Activated T-helper 2 cell treated with anti-CD3 and anti-CD28 coated beads, Interferon-gamma antibody, Interleukin-2, Interleukin-4, amounts not matched to agents 10 μg/mL and 5 μg/mL and 100 μg/mL, durations not matched to agents 14 hours and 24 hours and 36 hours (primary cell): ENCODE results near the gene MMD. TPM values are rescaled to one million over a fixed set of nuclear protein-coding genes. Genes with fewer than 3 reads are reported as not detected.
"Not testable (repeated sequence)": the region's sequence is repeated elsewhere in the genome, so short reads cannot be mapped to it uniquely, and the experiment has no call there.

Source experiments
- DNase-seq: peaks from one replicate; pipeline ENCODE4 v3.0.0; 2021; ENCODE audit warnings: low spot score
- H3K27ac Mint-ChIP-seq: one replicate; pipeline ENCODE4 v1.8.0; 2021; ENCODE audit warnings: mixed read lengths
- H3K27me3 Mint-ChIP-seq: one replicate; pipeline ENCODE4 v1.8.0; 2021; ENCODE audit warnings: low read depth, mixed read lengths
- H3K36me3 Mint-ChIP-seq: one replicate; pipeline ENCODE4 v1.8.0; 2021; ENCODE audit warnings: low read depth, mixed read lengths
- H3K4me1 Mint-ChIP-seq: one replicate; pipeline ENCODE4 v1.8.0; 2021; ENCODE audit warnings: low read depth, mixed read lengths
- H3K4me3 Mint-ChIP-seq: one replicate; pipeline ENCODE4 v1.8.0; 2021; ENCODE audit warnings: low read depth, mild to moderate bottlenecking, moderate library complexity, mixed read lengths
- H3K9me3 Mint-ChIP-seq: one replicate; pipeline ENCODE4 v1.8.0; 2021; ENCODE audit warnings: mixed read lengths
- intact Hi-C: fragments of 100-400 bp; cut with micrococcal nuclease; formaldehyde crosslinking; loops from one replicate; pipeline ENCODE4 v1.15.1; 2023
- total RNA-seq: library from RNA; stranded (reverse); gene quantifications from 2 replicates; pipeline ENCODE4 v1.2.3, GENCODE V29; 2022

Gene MMD
- total RNA-seq, 1 donor from 2014 or later = 30.1 TPM

DNA sequence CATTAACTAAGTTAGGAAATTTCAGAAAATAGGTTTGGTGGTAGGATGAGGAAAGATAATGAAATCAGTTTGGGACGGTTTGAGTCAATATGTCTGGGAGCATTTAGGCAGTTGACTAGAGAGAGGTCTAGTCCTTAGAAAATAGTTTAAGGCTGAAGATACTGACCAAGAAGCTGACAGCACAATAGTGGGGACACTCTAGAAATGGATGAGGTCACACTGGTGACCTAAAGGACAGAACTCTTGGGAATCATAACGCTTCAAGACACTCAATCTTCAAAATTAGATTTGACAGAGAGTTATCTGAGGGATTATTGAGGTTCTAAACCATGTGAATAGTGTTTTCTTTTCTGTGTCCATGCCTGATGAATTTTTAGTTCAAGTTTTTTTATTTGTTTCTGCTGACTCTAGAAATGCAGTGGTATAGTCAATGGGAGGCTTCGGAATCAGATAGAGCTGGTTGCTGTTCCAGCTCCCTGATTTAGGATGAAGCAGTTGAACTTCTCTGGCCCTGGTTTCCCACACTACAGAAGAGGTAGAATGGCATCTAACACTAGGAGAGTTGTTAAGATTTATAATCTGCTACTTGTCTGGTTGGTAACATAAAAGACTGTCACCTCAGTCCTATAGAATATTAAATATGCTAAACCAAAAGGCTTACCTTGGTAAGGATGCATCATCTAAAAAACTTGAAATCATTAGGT lies 29.7 kb downstream of the MMD start:
- intact Hi-C loops = no loop called here
- peaks cover 38% of the 10 kb centered on the region for H3K36me3 Mint-ChIP-seq
- H3K4me3 Mint-ChIP-seq = no peak overlapping the region
- no peak overlapping the region for H3K27ac Mint-ChIP-seq
- H3K4me1 Mint-ChIP-seq = no peaks in the 10 kb centered on the region
- H3K9me3 Mint-ChIP-seq = no peaks in the 10 kb centered on the region
- no peaks in the 10 kb centered on the region for H3K27me3 Mint-ChIP-seq
- no peak for DNase-seq

DNA sequence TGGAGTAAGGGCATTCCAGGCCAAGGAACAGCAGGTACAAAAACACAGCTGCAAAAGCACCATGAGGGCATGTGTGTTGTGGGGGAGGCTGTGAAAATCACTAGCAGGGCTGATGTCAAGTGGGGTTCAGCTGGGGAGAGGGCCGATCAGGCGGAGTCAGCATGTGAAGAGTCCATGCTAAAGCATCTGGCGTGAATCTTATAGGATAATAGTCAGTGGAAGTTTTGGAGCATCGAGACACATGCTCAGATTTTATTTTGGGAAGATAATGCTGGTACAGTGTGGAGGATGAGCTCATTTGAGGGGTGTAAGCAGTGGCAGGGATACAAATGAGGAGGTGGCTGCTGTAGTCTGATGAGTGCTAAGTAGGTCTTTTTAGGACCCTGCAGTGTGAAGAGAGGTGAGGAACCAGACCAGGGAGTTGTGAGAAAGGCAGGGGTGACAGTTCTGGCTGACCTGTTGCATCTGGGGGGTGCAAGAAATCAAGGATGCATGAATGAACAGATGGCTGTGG lies 30.3 kb downstream of the MMD start:
- H3K4me1 Mint-ChIP-seq = no peaks in the 10 kb centered on the region
- no peak overlapping the region for H3K27ac Mint-ChIP-seq
- intact Hi-C loops = no loop called here
- H3K4me3 Mint-ChIP-seq = no peak overlapping the region
- no peaks in the 10 kb centered on the region for H3K27me3 Mint-ChIP-seq
- no peak for DNase-seq
- peaks cover 35% of the 10 kb centered on the region for H3K36me3 Mint-ChIP-seq
- H3K9me3 Mint-ChIP-seq = no peaks in the 10 kb centered on the region

DNA sequence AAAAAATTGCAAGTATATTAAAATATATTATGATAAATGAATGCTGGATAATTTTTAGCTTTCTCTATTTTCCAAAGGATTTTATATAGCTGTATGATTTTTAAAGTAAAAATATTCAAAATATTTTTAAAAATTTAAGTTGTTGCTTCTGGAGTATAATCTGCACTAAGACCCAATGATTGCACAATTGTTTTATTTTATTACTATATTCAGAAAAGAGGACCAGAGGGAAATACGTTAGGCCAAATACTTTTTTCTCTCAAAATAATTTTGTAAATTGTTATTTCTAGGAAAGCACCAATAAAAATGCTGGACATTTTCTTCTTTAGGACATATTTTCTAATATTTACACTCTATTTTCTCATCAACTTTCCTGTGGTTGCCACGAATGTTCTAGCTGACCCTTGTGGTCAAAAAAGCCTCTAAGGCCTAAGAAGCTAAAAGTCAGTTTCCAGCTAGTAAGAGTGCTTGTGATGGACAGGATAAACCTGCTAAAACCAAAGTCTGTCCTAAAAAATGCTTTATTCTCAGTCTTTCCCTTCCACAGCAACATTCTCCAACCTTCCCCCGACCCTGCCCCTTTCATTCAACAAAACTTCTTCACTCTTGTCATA lies 31.2 kb downstream of the MMD start:
- H3K36me3 Mint-ChIP-seq = peaks cover 33% of the 10 kb centered on the region
- no peak overlapping the region for H3K27ac Mint-ChIP-seq
- H3K27me3 Mint-ChIP-seq = no peaks in the 10 kb centered on the region
- no peak for DNase-seq
- H3K4me3 Mint-ChIP-seq = no peak overlapping the region
- intact Hi-C loops = no loop called here
- no peaks in the 10 kb centered on the region for H3K9me3 Mint-ChIP-seq
- H3K4me1 Mint-ChIP-seq = no peaks in the 10 kb centered on the region

DNA sequence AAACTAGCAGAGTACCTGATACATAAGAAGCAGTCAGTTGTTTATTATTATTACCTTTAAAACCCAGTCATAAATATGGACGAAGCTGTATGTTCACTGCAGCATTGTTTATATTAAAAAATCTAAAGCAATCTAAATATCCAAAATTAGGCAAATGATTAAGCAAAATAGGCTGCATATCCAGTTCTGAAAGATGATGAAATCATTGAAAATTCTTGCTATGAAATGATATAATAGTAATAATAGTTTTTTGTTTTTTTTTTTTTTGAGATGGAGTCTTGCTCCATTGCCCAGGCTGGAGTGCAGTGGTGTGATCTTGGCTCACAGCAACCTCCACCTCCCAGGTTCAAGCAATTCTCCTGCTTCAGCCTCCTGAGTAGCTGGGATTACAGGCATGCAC lies 31.9 kb downstream of the MMD start:
- not testable (repeated sequence) for H3K9me3 Mint-ChIP-seq, H3K4me3 Mint-ChIP-seq, H3K4me1 Mint-ChIP-seq, H3K27me3 Mint-ChIP-seq, H3K27ac Mint-ChIP-seq, DNase-seq
- peaks cover 28% of the 10 kb centered on the region for H3K36me3 Mint-ChIP-seq
- intact Hi-C loops = loop anchor here (10.0 kb wide), 1 partner anchor 125 kb away; the partner anchor contains the start of gene SMIM36

DNA sequence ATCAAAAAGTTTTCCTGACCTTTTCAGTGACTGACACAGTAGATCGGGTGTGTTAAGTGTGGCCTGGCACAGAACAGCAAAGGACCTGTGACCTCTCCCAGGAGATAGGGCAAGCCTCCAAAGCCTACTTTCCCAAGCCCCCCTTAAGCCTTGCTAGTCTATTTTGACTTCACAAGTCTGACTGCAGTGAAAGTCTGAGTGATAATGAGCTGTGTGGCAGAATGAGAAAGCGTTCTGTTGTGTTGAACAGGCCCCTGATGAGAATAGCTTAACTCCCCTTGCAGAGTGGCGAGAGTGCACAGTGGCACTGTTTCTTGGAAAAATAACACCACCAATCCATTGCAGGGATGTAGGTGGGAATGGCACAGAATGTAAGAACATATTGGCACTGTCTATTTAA lies 32.8 kb downstream of the MMD start:
- H3K4me1 Mint-ChIP-seq = no peaks in the 10 kb centered on the region
- no peaks in the 10 kb centered on the region for H3K9me3 Mint-ChIP-seq
- no peaks in the 10 kb centered on the region for H3K27me3 Mint-ChIP-seq
- no peak overlapping the region for H3K27ac Mint-ChIP-seq
- no peak overlapping the region for H3K4me3 Mint-ChIP-seq
- DNase-seq = no peak
- intact Hi-C loops = loop anchor here (10.0 kb wide), 1 partner anchor 126 kb away; the partner anchor contains the start of gene SMIM36
- peaks cover 21% of the 10 kb centered on the region for H3K36me3 Mint-ChIP-seq

DNA sequence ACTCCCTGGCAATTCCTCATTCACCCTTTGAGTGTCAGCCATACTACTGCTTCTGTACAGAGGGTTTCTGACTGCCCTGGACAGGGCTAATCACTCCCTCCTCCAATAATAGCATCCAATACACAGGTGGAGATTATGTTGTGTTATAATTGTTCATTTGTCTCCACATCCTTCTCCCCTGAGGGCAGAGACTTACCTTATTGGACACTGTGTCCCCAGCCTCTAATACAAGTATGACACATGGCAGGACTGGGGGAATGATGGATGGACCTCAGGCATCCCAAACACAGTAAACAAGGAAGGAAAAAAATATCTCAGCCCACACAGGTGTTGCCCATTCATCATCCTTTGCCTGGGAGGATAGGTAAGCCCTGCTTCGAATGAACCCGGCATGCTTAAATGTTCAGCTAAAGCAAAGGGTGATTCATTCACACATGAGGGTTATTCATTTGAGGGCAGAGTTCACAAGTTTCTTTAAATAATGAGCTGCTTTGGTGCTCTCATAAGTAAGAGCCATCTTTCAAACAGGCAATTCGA lies 34.8 kb downstream of the MMD start:
- no peaks in the 10 kb centered on the region for H3K9me3 Mint-ChIP-seq
- H3K27ac Mint-ChIP-seq = no peak overlapping the region
- H3K4me1 Mint-ChIP-seq = no peaks in the 10 kb centered on the region
- peaks cover 2% of the 10 kb centered on the region for H3K27me3 Mint-ChIP-seq
- H3K4me3 Mint-ChIP-seq = no peak overlapping the region
- intact Hi-C loops = loop anchor here (10.0 kb wide), 1 partner anchor 128 kb away; the partner anchor contains the start of gene SMIM36
- H3K36me3 Mint-ChIP-seq = peaks cover 9% of the 10 kb centered on the region
- no peak for DNase-seq

DNA sequence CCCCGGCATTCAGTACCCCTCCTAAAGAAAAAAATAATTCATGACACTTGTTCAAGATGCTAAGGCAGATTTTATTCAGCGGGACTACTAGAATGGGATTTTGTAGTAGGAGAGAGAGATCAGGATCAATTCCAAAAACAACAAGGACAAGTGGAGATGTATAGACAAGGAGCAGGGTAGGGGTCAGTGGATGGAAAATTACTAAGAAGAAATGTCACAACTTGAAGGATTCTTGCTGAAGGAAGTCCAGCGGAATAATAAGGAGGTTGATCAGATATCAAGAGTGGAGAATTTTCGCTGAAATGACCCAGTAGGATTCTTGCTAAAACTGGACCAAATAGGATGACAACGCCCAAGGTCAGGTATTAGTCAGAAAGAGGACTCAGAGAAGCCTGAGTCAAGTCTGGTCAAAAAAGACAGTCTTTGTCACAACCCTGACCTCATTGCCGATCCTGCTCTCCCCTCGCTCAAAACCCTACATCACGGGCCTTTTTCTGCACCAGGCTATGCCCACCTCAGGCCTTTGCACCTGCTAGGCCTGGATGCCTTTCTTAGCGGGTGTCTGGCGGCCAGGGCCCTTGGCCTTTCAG lies 36.9 kb downstream of the MMD start:
- intact Hi-C loops = loop anchor here (10.0 kb wide), 1 partner anchor 130 kb away; the partner anchor contains the start of gene SMIM36
- Mint-ChIP-seq H3K9me3 (no peaks in the 10 kb centered on the region), H3K27ac (no peak overlapping the region), H3K27me3 (peaks cover 16% of the 10 kb centered on the region), H3K36me3 (no peaks in the 10 kb centered on the region), H3K4me3 (no peak overlapping the region), H3K4me1 (no peaks in the 10 kb centered on the region)
- no peak for DNase-seq

DNA sequence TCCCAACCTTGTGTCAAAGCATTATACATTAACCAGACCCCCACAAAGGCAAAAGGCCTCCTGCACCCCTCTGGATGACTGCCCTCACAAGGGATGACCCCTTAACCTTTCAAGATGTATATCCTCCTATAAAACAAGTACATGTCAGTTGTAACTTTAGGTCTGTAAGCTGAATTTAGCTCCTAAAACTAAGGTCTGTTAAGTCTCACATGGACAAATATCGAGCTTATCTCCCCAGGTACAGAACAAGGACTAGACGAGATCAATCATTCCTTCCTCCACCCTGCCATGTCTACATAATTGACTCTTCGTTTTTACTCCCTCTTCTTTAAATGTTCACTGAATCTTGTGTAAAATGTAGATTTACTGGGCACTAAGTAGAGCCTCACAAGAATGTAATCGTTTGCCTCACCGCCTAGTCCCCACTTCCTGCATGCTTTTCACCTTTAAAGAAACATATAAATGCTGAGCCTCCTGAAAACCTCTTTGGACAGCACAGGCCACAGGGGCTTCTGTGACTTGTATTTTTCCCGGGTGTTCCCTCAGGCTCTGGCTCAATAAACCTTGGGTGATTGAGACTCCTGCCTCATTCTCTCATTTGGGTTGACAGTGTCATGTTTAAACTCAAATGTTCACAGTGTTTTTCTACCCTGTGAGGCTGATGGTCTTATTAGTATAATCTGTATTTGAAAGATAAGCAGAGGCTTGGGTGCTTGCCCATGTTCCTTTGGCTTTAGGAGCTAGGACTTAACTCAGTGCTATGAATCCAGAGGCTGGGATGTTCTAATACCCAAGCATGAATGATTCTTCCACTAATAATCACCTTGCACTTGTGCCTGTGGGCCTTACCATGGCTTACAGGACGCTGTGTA lies 37.6 kb downstream of the MMD start:
- Mint-ChIP-seq H3K9me3 (no peaks in the 10 kb centered on the region), H3K27ac (no peak overlapping the region), H3K4me3 (no peak overlapping the region), H3K4me1 (no peaks in the 10 kb centered on the region), H3K27me3 (peaks cover 16% of the 10 kb centered on the region), H3K36me3 (no peaks in the 10 kb centered on the region)
- intact Hi-C loops = loop anchor here (10.0 kb wide), 1 partner anchor 131 kb away; the partner anchor contains the start of gene SMIM36
- no peak for DNase-seq

DNA sequence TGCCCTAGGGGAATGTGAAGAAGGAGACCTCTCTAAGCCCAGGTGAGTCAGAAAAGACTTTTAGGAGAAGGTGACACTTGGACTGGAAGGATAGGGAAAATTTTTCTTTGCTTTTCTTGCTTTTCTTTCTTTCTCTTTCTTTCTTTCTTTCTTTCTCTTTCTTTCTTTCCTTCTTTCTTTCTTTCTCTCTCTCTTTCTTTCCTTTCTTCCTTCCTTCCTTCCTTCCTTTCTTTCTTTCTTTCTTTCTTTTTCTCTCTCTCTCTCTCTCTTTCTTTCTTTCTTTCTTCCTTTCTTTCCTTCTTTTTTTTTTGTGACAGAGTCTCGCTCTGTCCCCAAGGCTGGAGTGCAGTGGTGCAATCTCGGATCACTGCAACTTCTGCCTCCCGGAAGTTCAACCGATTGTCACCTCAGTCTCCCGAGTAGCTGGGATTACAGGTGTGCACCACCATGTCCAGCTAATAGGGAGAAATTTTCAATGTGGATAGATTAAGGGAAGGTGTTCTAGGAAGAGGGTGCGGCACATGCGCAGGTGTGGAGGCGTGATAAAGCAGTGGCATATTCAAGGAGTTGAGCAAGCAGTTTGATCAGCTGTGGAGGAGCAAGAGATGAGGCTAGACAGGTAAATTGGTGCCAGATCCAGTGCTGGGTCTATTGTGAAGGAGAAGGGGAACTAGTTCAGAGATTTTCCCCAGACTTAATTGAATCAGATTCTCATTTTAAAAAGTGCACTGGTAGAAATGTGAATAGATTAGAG lies 40.4 kb downstream of the MMD start:
- DNase-seq = no peak
- intact Hi-C loops = loop anchor here (10.0 kb wide), 1 partner anchor 134 kb away; the partner anchor contains the start of gene SMIM36
- H3K27ac Mint-ChIP-seq = no peak overlapping the region
- H3K4me3 Mint-ChIP-seq = no peak overlapping the region
- H3K27me3 Mint-ChIP-seq = peaks cover 18% of the 10 kb centered on the region
- no peaks in the 10 kb centered on the region for H3K4me1 Mint-ChIP-seq
- no peaks in the 10 kb centered on the region for H3K36me3 Mint-ChIP-seq
- H3K9me3 Mint-ChIP-seq = no peaks in the 10 kb centered on the region

DNA sequence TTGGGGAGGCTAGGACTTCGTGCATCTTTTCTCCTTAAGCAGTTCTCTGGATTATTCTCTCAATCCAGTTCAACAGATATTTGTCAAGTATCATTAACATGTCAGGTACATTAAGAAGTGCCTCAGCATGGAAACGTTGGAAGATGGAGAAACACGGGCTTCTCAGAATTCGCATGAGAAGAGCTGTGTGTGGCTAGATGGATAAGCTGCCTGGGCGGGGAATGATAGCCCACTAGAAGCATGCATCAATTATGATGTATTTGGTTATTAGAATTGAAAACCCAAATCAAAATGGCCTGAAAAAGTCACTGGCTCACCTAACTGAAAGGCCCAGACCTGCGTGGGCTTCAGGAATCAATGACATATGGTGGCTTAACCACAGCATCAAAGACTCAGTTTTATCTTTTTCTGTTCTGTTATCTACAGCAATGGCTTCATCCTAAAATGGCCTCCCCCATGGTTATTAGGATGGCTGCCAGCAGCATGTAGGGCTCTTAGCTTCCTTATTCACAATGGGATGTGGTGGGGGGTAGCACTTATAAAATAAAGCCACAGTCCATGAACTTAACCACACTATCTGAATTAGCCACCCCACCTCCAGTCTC lies 43.9 kb downstream of the MMD start:
- Mint-ChIP-seq H3K4me3 (no peak overlapping the region), H3K9me3 (no peaks in the 10 kb centered on the region), H3K27ac (no peak overlapping the region), H3K27me3 (peaks cover 23% of the 10 kb centered on the region), H3K4me1 (no peaks in the 10 kb centered on the region), H3K36me3 (no peaks in the 10 kb centered on the region)
- DNase-seq = no peak
- intact Hi-C loops = no loop called here

DNA sequence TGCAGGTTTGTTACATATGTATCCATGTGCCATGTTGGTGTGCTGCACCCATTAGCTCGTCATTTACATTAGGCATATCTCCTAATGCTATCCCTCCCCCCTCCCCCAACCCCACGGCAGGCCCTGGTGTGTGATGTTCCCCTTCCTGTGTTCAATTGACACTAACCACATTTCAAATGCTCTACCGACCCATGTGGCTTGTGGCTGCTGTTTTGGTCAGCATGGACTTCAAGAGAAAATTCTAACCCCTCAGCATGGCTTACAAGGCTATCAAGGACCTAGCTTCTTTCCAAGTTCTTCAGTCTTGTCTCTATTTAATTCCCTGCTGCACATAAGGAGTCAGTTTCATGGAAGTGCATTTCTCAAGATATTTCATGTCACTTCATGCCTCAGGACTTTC lies 52.9 kb downstream of the MMD start:
- intact Hi-C loops = no loop called here
- DNase-seq = no peak
- H3K4me3 Mint-ChIP-seq = no peak overlapping the region
- peaks cover 11% of the 10 kb centered on the region for H3K27me3 Mint-ChIP-seq
- peaks cover 3% of the 10 kb centered on the region for H3K4me1 Mint-ChIP-seq
- no peaks in the 10 kb centered on the region for H3K36me3 Mint-ChIP-seq
- H3K9me3 Mint-ChIP-seq = peaks cover 14% of the 10 kb centered on the region
- H3K27ac Mint-ChIP-seq = no peak overlapping the region
